Measurements from ENCODE around the gene SCT.

The SCT gene

DNA sequence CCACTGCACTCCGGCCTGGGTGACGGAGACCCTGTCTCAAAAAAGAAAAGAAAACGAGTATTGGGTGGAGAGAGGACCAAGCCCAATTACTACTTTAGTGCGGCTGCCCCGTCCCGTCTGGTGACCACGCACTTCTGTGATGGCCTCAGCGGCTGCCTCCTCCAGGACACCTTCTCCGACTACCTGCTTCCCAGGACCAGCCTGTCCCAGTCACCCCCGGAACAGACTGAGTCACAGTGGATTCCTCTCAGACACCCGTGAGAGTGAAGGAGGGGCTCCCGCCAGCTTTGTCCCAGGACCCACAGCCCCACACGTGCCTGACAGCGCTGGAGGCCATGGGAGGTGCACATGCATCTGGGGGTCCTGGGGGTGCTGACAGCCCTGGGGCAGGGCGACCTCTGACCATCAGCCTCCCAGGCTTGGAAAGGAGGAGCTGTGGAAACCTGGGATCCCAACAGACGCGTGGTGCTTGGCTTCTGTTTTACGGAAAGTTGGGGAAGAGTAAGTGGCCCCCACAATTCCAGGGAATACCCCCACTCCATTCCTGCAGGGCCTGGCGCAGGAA is 14.9 kb upstream of the SCT start:
- no peaks in the 10 kb centered on the region for H3K9me3 ChIP-seq (ENCODE audit: insufficient read depth, low read depth, low read length)
- H3K4me1 ChIP-seq (ENCODE audit: insufficient read depth, low read length) = peaks cover 4% of the 10 kb centered on the region; the same call in 1 of the 2 replicates
- H3K36me3 ChIP-seq (ENCODE audit: insufficient read depth, low read depth, low read length) = no peaks in the 10 kb centered on the region
- no peak overlapping the region for H3K9ac ChIP-seq (ENCODE audit: low read depth, low read length)
- H3K27ac ChIP-seq (ENCODE audit: low read length) = no peak overlapping the region
- H3K4me3 ChIP-seq (ENCODE audit: low read length) = no peak overlapping the region
- H3K27me3 ChIP-seq (ENCODE audit: insufficient read depth, low read length) = peaks cover 45% of the 10 kb centered on the region

DNA sequence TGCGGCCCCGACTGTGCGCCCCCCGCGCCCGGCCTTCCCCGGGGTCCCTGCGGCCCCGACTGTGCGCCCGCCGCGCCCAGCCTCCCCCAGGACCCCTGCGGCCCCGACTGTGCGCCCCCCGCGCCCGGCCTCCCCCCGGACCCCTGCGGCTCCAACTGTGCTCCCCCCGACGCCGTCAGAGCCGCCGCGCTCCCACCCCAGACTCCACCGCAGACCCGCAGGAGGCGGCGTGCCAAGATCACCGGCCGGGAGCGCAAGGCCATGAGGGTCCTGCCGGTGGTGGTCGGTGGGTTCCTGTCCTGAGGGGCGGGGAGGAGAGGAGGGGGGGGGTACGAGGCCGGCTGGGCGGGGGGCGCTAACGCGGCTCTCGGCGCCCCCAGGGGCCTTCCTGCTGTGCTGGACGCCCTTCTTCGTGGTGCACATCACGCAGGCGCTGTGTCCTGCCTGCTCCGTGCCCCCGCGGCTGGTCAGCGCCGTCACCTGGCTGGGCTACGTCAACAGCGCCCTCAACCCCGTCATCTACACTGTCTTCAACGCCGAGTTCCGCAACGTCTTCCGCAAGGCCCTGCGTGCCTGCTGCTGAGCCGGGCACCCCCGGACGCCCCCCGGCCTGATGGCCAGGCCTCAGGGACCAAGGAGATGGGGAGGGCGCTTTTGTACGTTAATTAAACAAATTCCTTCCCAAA is 13.2 kb upstream of the SCT start:
- peak overlapping the region; percentile 26; the same call in 1 of the 2 replicates for H3K4me3 ChIP-seq (ENCODE audit: low read length)
- peaks cover 4% of the 10 kb centered on the region; the same call in 1 of the 2 replicates for H3K4me1 ChIP-seq (ENCODE audit: insufficient read depth, low read length)
- peaks cover 63% of the 10 kb centered on the region for H3K27me3 ChIP-seq (ENCODE audit: insufficient read depth, low read length)
- H3K9me3 ChIP-seq (ENCODE audit: insufficient read depth, low read depth, low read length) = no peaks in the 10 kb centered on the region
- no peaks in the 10 kb centered on the region for H3K36me3 ChIP-seq (ENCODE audit: insufficient read depth, low read depth, low read length)
- no peak overlapping the region for H3K27ac ChIP-seq (ENCODE audit: low read length)
- H3K9ac ChIP-seq (ENCODE audit: low read depth, low read length) = no peak overlapping the region

DNA sequence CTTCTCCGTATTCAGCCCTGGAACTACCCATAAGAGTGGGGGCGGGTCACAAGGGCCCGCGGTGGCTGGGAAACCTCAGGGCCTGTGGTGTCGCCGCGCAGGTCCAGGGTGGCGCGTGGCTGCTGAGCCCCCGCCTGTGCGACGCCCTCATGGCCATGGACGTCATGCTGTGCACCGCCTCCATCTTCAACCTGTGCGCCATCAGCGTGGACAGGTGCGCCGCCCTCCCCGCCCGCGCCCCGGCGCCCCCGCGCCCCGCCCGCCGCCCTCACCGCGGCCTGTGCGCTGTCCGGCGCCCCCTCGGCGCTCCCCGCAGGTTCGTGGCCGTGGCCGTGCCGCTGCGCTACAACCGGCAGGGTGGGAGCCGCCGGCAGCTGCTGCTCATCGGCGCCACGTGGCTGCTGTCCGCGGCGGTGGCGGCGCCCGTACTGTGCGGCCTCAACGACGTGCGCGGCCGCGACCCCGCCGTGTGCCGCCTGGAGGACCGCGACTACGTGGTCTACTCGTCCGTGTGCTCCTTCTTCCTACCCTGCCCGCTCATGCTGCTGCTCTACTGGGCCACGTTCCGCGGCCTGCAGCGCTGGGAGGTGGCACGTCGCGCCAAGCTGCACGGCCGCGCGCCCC is 12.5 kb upstream of the SCT start:
- Histone ChIP-seq H3K4me3 (ENCODE audit: low read length) (peak overlapping the region; percentile 62; the same call in 1 of the 2 replicates), H3K9me3 (ENCODE audit: insufficient read depth, low read depth, low read length) (no peaks in the 10 kb centered on the region), H3K9ac (ENCODE audit: low read depth, low read length) (peak overlapping the region; percentile 12; the same call in 1 of the 2 replicates), H3K4me1 (ENCODE audit: insufficient read depth, low read length) (peaks cover 4% of the 10 kb centered on the region; the same call in 1 of the 2 replicates), H3K27me3 (ENCODE audit: insufficient read depth, low read length) (peaks cover 70% of the 10 kb centered on the region), H3K27ac (ENCODE audit: low read length) (no peak overlapping the region), H3K36me3 (ENCODE audit: insufficient read depth, low read depth, low read length) (no peaks in the 10 kb centered on the region)

DNA sequence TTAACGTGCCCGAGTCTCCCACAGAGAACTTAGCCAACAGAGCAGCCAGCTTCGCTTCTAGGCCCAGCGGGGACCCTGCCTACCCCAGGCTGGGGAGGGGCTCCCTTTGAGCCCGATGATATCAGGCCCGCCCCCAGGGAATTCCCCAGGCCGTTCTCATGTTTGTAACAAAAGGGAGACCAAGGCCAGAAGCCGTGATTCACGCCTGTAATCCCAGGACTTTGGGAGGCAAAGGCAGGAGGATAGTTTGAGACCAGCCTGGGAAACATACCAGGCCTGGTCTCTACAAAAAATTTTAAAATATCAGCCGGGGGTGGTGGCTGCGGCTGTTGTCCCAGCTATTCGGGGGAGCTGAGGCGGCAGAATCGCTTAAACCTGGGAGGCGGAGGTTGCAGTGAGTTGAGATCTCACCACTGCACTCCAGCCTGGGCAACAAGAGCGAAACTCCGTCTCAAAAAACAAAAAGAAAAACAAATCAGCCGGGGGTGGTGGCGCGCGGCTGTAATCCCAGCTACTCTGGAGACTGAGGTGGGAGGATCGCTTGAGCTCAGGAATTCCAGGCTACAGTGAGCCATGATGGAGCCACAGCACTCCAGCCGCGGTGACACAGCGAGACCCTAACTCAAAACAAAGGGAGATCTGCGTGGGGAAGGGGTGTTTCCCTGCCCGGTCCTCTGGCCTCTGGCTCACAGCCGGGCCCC is 11.8 kb upstream of the SCT start:
- Histone ChIP-seq H3K27ac (ENCODE audit: low read length) (no peak overlapping the region), H3K36me3 (ENCODE audit: insufficient read depth, low read depth, low read length) (no peaks in the 10 kb centered on the region), H3K4me1 (ENCODE audit: insufficient read depth, low read length) (peaks cover 4% of the 10 kb centered on the region; the same call in 1 of the 2 replicates), H3K9me3 (ENCODE audit: insufficient read depth, low read depth, low read length) (no peaks in the 10 kb centered on the region), H3K27me3 (ENCODE audit: insufficient read depth, low read length) (peaks cover 70% of the 10 kb centered on the region), H3K9ac (ENCODE audit: low read depth, low read length) (peak overlapping the region; percentile 12; the same call in 1 of the 2 replicates), H3K4me3 (ENCODE audit: low read length) (peak overlapping the region; percentile 62)

DNA sequence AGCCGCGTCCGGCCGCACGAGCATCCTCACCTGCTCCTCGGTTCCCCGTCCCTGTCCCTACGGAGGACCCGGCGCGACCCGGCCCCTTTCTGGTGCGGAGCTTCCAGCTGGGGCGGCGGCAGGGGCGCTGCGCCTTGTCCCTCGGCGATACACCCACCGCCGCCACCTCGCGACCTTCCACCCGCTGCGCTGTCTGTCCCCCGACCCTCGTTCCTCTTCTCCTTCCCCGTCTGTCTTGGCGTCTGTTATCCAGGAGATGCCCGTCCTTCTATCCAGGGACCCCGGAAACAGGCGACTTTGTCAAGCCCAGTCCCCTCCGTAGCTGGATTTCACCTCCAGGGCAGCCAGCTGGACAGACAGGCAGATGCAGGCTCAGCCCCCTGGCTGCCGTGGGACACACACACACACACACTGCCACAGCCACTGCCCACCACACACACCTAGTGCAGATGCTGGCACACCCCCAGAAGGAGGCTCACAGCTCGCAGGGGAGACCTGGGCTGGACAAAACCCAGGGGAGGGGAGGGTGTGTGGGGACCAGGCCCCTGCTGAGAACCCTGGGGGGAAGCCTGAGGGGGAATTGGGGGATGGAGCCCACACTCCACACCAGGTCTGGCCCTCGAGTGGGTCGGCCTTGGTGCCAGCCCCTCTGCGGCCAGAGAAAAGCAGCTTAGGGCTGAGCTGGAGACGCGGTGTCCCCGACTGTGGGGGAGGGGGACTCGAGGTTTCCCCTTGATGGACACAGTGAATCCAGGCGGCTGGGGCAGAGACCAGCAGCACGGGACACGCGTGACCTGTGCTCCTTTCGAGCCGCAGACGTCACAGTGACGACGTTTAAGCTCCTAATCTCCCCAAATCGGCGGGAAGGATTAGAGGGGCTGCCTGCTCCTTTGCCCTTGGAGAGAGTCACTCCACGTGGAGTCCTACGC is 10.9 kb upstream of the SCT start:
- Histone ChIP-seq H3K27me3 (ENCODE audit: insufficient read depth, low read length) (peaks cover 70% of the 10 kb centered on the region), H3K36me3 (ENCODE audit: insufficient read depth, low read depth, low read length) (no peaks in the 10 kb centered on the region), H3K27ac (ENCODE audit: low read length) (no peak overlapping the region), H3K9me3 (ENCODE audit: insufficient read depth, low read depth, low read length) (no peaks in the 10 kb centered on the region), H3K4me3 (ENCODE audit: low read length) (peak overlapping the region; percentile 62), H3K4me1 (ENCODE audit: insufficient read depth, low read length) (peaks cover 4% of the 10 kb centered on the region; the same call in 1 of the 2 replicates), H3K9ac (ENCODE audit: low read depth, low read length) (peak overlapping the region; percentile 25; the same call in 1 of the 2 replicates)

DNA sequence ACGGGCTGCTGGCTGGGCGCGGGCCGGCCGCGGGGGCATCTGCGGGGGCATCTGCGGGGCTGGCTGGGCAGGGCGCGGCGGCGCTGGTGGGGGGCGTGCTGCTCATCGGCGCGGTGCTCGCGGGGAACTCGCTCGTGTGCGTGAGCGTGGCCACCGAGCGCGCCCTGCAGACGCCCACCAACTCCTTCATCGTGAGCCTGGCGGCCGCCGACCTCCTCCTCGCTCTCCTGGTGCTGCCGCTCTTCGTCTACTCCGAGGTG is 10.3 kb upstream of the SCT start:
- no peaks in the 10 kb centered on the region for H3K36me3 ChIP-seq (ENCODE audit: insufficient read depth, low read depth, low read length)
- H3K9me3 ChIP-seq (ENCODE audit: insufficient read depth, low read depth, low read length) = no peaks in the 10 kb centered on the region
- peak overlapping the region; percentile 62; the same call in 1 of the 2 replicates for H3K4me3 ChIP-seq (ENCODE audit: low read length)
- H3K27me3 ChIP-seq (ENCODE audit: insufficient read depth, low read length) = peaks cover 70% of the 10 kb centered on the region
- no peak overlapping the region for H3K9ac ChIP-seq (ENCODE audit: low read depth, low read length)
- H3K4me1 ChIP-seq (ENCODE audit: insufficient read depth, low read length) = peaks cover 4% of the 10 kb centered on the region; the same call in 1 of the 2 replicates
- no peak overlapping the region for H3K27ac ChIP-seq (ENCODE audit: low read length)

DNA sequence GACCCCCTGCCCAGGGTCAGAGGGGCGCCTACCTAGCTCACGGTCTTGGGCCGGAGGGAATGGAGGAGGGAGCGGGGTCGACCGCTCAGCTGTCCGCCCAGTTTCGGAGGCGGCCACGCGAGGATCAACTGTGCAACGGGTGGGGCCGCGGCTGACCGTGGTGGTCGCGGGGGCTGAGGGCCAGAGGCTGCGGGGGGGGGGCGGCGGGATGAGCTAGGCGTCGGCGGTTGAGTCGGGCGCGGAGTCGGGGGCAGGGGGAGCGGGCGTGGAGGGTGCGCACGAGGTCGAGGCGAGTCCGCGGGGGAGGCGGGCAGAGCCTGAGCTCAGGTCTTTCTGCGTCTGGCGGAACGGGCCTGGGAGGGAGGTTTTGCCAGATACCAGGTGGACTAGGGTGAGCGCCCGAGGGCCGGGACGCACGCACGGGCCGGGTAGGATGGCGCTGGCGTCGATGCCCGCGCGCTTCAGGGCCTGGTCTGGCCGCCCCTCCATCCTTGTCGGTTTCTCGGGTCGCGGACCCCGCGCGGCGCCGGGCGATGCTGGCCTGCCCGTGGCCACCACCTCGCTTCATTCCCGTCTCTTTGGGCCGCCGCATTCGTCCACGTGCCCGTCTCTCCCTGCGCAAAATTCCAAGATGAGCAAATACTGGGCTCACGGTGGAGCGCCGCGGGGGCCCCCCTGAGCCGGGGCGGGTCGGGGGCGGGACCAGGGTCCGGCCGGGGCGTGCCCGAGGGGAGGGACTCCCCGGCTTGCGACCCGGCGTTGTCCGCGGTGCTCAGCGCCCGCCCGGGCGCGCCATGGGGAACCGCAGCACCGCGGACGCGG is 9.7 kb upstream of the SCT start, which contains the start of gene DRD4:
Gene DRD4 (plus strand): TSS at position 759 of the 822 bp plus-strand sequence. CDS start 36 bp downstream, at position 795.
- peaks cover 4% of the 10 kb centered on the region; the same call in 1 of the 2 replicates for H3K4me1 ChIP-seq (ENCODE audit: insufficient read depth, low read length)
- H3K36me3 ChIP-seq (ENCODE audit: insufficient read depth, low read depth, low read length) = no peaks in the 10 kb centered on the region
- H3K4me3 ChIP-seq (ENCODE audit: low read length) = peak within 1 kb of the TSS; percentile 62
- H3K9ac ChIP-seq (ENCODE audit: low read depth, low read length) = peak within 1 kb of the TSS; percentile 25; the same call in 1 of the 2 replicates
- no peaks in the 10 kb centered on the region for H3K9me3 ChIP-seq (ENCODE audit: insufficient read depth, low read depth, low read length)
- H3K27me3 ChIP-seq (ENCODE audit: insufficient read depth, low read length) = peaks cover 70% of the 10 kb centered on the region
- H3K27ac ChIP-seq (ENCODE audit: low read length) = no peak within 1 kb of the TSS

DNA sequence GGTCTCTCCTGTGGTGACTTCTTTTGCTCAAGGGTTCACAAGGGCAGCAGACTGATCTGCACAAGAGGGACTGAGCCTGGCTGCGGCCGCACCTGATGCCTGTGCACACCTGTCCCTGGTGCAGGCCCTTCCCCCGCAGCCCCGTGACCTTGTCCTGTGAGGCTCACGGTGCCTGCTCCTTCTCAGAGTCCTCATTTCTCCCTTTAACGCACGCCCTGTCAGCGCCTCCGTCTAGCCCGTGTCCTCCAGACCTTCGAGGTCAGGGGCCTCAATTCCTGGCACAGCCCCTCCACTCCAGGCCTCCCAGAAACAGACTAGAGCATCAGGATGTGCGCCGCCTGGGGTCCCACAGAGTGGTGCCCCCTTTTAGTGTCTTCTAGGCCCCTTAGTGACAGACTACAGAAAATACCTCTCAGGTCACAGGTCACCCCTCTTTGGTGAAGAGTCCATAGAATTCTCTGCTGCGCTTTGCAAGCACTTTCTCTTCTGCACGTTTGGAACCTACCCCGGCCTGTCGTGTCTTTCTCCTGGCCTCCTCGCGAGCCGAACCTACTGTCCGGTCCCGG is 9.0 kb upstream of the SCT start:
- Histone ChIP-seq H3K27me3 (ENCODE audit: insufficient read depth, low read length) (peaks cover 64% of the 10 kb centered on the region), H3K9ac (ENCODE audit: low read depth, low read length) (no peak overlapping the region), H3K9me3 (ENCODE audit: insufficient read depth, low read depth, low read length) (no peaks in the 10 kb centered on the region)

DNA sequence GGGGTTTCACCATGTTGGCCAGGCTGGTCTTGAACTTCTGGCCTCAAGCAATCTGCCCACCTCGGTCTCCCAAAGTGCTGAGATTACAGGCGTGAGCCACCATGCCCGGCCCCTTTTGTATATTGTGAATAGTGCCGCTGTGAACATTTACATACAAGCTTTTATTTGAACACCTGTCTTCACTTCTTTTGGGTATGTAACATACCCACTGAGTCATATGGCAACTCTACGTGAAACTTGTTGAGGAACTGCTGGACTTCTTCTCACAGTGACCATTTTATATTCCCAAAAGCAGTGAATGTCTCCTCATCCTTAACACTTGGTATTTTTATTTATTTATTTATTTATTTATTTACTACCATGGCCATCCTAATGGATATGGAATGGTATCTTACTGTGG is 3.9 kb upstream of the SCT start:
- Histone ChIP-seq H3K4me3 (ENCODE audit: low read length) (no peak overlapping the region), H3K9ac (ENCODE audit: low read depth, low read length) (no peak overlapping the region), H3K9me3 (ENCODE audit: insufficient read depth, low read depth, low read length) (no peaks in the 10 kb centered on the region), H3K4me1 (ENCODE audit: insufficient read depth, low read length) (no peaks in the 10 kb centered on the region), H3K27me3 (ENCODE audit: insufficient read depth, low read length) (peaks cover 48% of the 10 kb centered on the region), H3K36me3 (ENCODE audit: insufficient read depth, low read depth, low read length) (no peaks in the 10 kb centered on the region), H3K27ac (ENCODE audit: low read length) (no peak overlapping the region)

More for the DNA sequence above, 9.0 kb upstream of the SCT start:
- Histone ChIP-seq H3K27ac (ENCODE audit: low read length) (no peak overlapping the region), H3K4me3 (ENCODE audit: low read length) (no peak overlapping the region), H3K4me1 (ENCODE audit: insufficient read depth, low read length) (peaks cover 4% of the 10 kb centered on the region; the same call in 1 of the 2 replicates), H3K36me3 (ENCODE audit: insufficient read depth, low read depth, low read length) (no peaks in the 10 kb centered on the region)

DNA sequence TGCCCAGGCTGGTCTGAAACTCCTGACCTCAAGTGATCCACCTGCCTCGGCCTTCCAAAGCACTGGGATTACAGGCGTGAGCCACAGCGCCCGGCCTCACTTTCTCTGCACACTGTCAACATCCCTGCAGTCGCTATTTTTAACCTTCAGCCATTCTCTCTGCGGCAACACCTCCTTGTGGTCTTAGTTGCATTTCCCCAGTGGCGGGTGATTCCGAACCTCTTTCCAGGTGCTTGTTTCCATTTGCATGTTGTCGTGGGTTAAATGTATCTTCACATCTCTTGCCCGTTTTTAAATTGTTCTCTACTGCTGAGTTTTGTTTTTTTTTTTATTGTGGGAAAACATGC is 2.2 kb upstream of the SCT start:
- Histone ChIP-seq H3K4me1 (ENCODE audit: insufficient read depth, low read length) (no peaks in the 10 kb centered on the region), H3K36me3 (ENCODE audit: insufficient read depth, low read depth, low read length) (no peaks in the 10 kb centered on the region), H3K4me3 (ENCODE audit: low read length) (no peak overlapping the region), H3K9me3 (ENCODE audit: insufficient read depth, low read depth, low read length) (no peaks in the 10 kb centered on the region), H3K27ac (ENCODE audit: low read length) (no peak overlapping the region), H3K9ac (ENCODE audit: low read depth, low read length) (no peak overlapping the region), H3K27me3 (ENCODE audit: insufficient read depth, low read length) (peaks cover 41% of the 10 kb centered on the region)

Data from iPS-20b (cell line).